GM19239 (cell line): ENCODE results near the gene MSL3B.

Experiments used
- DNase-seq: peaks from one replicate; pipeline ENCODE4 v3.0.0; 2011; ENCODE audit warnings: low spot score; ENCODE audit not compliant: insufficient read length
- FAIRE-seq: peaks from 2 replicates; lab custom pipeline; 2011; peaks lifted over from hg19 to GRCh38; lab: Jason Lieb, UNC

MSL3B gene

DNA sequence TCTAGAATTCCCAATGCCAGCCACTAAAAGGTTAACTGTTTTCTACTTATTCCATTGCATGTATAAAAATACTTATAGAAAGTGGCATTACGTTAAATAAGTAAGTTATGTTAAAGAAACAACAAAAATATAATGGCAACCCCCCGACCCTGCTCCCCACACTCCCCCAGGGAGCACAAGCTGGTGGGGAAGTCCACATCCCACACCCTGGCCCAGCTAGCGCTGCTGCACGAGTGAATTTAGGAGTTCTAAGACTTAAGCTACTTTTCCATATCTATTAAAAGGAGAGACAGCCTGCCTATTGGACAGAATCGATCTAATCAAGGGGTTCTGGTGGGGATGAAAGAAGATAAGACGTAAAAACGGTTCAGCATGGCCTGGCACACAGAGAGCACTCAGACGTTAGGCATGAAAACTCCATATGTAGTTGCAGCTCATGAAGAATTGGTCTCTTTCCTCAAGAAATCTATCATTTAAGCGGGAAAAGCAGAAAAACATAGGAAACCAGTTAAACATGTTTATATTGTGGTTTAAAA, 30.4 kb downstream of the MSL3B start:
- FAIRE-seq (no peak), DNase-seq (no peak)

DNA sequence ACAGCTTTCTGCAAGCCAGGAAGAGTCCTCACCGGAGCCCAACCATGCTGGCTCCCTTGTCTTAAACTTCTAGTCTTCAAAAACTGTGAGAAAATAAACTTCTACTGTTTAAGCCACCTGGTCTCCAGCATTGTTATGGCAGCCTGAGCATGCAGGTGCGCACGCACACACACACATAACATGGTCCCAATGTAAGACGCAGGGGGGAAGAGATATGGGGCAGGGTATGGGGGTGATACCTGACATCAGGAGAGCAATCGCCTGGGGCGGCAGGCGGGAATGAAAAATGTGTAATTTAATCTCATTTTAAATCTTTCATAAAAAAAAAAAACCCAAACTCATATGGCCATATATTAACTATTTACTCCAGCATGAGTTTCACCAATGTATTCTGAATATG, 31.8 kb downstream of the MSL3B start:
- FAIRE-seq (no peak), DNase-seq (no peak)

DNA sequence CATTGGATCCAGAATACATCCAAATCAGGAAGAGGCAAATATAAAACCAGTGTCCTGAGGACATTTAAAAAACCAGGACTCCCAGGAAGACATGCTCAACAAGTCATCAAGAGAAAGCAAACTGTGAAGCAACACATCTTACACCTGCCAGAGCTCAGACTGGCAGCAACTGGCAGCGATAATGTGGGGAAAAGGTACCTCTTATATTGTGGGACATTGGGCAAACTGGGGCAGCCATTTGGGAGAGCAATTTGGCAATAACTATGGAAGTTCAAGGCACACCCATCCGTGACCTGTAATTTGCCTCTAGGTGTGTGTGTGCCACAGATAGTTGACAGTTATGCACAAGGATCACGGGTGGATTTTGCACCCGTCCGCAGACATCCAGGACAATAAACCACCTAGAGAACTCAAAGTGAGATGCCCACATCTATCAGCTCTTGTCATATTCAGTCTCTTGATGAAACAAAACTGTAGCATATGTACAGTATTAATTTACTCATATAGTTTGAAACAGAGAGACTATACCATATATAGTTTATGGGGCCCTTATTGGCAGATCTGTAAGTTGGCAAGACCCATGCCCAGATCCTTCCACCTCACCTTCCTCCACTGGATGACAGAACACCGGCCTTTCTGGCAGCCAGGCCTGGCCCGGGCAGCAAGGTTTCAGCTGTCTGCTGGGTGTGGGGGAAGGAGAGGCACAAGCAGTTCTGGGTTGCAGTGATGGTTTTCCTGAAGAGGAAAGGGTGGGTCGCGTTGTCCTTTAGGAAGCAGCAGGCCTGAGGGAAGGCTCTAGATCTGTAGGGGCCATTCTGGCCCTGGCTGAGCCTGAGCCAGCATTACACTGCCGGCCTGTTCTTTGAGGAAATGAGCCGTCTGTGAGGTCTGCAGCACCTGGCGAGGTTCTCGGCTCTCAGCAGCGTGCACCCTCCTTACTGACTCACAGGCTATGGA, 32.7 kb downstream of the MSL3B start:
- FAIRE-seq, result no peak
- no peak for DNase-seq

DNA sequence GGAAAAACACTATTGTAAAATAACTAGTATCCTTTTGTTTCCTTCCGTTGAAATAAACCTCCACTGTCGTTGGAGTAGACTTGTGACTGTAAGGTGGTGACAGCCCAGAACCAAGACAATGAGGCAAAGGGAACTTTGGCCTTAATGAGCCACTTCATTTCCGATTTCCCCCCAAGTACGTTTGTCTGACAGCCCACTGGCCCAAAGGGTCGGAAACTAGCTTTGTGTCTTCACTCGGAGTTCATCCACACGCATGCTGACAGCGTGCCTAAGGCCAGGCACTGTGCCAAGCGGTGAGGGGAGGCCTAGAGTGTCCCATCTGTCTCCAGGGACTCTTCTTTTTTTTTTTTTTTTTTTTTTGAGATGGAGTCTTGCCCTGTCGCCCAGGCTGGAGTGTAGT, 34.8 kb downstream of the MSL3B start:
- no peak for FAIRE-seq
- no peak for DNase-seq

DNA sequence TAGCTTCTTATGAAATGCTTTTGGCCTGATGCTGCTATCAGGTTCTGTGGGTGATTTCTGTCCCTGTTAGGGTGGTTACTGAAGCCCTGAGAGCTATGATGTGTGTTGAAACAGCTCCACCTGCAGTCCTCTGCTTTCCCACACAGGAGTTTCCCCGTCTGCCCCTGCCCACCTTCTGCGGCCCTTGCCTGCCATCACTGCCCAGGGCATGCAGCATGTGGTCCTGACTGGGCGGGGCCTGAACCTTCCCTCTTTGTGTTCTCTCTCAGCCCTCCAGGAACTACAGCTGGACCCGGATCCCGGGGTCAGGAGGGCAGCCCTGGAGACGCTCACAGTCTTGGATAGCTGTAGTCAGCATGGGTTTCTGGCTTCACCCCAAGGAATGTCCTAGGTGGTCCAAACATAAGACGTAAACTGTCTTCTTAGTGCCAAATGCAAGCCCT, 35.3 kb downstream of the MSL3B start:
- DNase-seq, result no peak
- FAIRE-seq, result no peak

DNA sequence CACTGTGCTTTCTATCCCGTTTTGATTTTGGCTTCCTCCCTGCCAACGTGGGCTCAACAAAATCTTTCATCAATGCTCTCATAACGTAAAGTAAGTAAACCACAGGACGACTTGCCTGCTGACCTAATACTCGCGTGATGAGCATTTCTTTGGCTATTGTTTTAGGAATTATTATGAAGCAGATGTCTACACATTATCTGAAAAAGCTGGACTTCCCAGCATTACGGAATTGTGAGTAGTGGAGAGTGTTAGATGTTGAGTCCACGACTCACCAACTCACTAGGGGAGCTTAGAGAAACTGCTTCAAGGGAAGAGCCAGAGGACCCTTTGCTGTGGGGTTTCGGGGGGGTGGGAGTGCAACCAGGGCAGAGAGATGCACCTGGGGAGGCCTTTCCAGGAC, 35.8 kb downstream of the MSL3B start:
- DNase-seq (no peak), FAIRE-seq (no peak)

DNA sequence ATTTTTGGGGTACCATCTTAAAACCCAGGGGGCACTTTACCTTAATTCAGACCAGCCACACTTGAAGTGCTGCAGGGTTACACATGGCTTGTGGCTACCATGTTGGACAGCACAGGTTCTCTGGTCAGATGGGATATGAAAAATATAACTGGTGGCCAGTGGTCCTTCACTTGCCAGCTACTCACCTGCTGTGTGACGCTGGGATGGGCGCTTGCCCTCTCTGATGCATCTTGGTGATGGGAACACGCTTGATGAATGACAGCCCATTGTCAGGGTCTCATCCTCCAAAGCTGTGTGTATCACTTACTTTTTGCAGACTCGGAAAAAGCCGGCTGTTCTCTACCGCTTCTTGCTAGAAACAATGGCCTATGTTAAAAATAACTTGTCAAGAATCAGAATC, 36.3 kb downstream of the MSL3B start:
- FAIRE-seq, result no peak
- no peak for DNase-seq

DNA sequence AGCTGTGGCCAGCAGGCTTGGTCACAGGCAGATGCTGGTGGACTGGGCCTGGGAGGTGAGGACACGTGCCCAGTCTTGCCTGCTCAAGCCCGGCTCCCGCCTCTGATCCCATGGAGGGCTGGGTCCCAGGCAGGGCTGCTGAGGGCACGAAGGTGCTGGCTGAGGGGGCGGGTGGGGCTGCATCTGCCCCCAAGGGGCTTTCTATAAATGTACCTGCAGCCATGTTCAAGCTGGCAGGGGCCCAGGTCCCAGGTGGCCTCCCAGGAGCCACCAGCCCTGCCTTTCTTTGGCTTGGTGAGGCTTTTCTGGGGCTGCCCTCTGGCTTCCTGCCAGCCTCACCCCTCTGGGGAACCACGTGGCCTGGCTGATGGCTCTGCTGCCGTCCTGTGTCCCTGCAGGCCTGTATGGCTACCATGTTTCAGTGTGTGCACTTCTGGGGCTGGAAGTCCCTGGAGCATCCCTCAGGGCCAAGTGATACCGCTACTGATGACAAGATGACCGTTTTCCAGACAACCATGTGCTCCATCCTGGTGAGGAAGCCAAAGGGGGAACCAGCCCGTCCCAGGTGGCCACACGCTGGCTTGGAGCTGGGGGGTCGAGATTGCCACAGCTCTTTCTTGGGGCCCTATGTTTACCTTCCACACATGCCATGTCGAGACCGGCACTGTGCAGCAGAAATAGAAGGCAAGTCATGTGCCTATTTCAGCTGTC, 37.0 kb downstream of the MSL3B start:
- DNase-seq, result no peak
- no peak for FAIRE-seq

DNA sequence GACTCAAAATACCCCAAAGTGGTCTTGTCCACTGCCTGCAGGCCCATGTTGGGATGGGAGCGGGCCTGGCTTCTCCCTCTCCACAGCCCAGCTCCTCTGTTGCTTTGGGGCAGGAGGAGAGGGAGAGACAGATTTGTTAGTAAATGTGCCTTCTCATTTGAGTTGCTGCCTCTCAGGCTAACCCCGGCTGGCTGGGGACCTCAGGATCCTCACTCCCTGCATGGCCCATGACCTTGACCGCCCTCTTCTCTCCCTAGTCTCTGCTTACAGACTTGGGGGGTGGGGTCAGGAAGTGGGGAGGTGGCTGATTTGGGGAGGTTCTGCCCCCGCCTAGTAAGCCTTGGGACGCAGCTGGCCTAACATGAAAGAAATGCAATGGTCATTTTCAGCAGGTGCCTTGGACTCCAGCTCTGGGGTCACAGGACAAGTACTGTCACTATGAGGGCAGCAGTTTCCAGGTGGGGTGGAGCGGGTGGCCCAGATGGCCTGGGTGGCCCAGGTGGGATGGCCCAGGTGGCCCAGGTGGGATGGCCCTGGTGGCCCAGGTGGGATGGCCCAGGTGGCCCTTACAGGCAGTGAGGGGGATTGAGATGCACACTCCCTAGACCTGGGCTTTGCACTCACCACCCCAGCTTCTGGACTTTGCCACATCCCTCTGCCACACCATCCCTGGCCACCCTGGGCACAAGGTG, 37.9 kb downstream of the MSL3B start:
- FAIRE-seq (no peak), DNase-seq (no peak)

DNA sequence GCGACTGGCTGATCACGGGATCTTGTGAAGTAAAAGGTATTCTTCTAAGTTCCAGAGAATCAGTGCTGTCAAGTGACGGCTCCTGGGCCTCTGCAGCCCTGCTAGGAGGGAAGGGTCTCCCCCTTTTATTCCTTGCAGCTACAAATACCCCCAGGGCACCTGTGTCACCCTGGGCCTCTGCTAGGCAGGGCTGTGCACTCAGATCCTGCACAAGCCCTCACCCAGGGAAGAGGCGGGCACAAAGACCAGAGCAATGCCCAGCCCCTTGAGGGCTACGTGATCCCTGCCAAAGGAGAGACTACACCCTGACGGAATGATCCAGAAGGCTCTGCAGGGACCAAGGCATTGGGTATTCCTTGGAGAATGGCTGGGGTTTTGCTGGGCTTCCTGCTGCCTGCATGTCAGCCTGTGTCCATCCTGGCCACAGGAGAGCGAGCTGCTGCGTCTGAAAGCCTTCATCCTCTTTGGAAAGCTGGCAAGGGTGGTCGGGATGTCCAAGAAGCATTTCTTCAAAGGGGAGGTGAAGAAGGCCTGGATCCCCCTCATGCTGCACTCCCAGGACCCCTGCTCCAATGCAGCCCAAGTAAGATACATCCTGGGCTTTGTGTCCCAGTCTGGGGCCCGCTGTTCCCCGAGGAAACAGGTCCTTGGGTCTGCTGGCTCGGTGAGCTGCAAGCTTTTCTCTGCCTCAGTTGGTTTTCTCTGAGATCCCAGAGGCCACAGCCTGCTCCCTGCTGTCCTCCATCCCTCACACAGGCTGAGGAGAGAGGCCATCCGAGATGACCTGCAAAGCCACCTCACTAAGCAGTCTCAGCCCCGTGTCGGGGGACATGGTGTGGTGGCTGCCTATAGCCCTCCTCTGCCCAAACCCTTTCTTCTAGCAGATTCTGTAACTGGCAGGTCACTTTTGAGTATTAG, 38.7 kb downstream of the MSL3B start:
- DNase-seq, result no peak

DNA sequence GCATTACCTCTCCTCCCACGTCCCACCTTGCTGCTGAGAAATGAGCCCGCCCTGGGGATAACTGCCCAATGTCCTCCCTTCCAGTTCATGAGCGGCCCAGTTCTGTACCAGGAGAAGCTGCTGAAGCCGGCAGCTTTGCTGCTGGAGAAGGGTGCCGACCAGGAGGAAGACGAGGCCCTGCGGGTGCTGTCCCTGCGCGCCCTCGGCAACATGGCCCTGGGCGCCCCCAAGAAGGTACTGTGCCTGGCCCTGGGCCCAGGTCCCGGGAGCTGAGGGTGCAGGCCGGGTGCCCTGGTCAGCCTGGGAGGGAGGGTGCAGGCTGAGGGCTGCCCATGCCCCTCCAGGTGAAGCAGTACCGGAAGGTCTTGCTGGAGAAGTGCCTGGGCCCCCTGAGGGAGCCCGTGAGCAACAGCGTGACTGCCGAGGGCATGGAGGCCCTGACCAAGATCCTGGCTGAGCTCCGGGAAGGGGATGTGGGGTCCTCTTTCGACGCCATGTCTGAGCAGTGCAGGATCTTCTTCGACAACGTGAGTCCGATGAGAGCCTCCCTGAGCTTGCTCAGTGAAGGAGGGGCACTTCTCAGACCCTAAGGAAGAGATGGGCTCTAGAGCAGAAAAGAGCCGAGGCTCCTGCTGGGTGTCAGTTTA, 39.5 kb downstream of the MSL3B start:
- no peak for FAIRE-seq
- no peak for DNase-seq

More for the DNA sequence above, 38.7 kb downstream of the MSL3B start:
- no peak for FAIRE-seq

DNA sequence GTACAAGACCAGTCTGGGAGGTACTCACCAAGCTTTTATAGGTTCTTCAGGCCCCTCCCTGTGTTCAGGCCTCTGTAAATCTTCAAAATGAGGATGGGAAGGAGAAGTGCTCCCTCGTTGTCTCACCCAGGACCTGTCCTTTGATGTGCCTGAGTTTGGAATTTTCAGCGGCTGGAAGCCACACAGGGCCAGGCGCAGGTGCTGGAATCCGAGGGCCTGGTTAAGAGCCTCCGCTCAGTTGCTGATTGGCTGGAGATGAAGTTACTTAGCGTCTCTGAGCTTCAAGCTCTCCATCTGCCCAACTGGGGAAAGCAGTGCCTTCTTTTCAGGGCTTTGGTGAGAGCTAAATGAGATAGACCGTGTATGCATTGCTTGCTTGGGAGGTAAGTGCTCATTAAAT, 43.8 kb downstream of the MSL3B start:
- FAIRE-seq, result no peak
- no peak for DNase-seq

DNA sequence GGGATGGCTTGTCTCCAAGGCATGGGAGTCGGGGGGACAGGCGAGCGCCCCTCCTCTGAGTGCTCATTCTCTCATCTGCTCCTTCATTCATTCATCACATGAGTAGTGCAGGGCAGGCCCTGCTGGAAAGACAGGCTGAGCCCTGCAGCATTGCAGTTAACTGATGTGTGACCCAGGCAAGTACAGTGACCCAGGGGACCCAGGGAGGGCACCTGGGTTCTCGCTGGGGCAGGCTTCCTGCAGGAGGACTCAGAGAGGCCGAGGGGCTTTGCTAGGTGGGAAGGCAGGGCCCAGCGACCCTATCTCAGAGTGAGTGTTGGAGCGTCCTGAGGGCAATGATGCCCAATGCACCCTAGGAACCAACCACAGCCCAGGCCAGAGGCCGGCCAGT, 44.5 kb downstream of the MSL3B start:
- DNase-seq, result no peak
- no peak for FAIRE-seq

DNA sequence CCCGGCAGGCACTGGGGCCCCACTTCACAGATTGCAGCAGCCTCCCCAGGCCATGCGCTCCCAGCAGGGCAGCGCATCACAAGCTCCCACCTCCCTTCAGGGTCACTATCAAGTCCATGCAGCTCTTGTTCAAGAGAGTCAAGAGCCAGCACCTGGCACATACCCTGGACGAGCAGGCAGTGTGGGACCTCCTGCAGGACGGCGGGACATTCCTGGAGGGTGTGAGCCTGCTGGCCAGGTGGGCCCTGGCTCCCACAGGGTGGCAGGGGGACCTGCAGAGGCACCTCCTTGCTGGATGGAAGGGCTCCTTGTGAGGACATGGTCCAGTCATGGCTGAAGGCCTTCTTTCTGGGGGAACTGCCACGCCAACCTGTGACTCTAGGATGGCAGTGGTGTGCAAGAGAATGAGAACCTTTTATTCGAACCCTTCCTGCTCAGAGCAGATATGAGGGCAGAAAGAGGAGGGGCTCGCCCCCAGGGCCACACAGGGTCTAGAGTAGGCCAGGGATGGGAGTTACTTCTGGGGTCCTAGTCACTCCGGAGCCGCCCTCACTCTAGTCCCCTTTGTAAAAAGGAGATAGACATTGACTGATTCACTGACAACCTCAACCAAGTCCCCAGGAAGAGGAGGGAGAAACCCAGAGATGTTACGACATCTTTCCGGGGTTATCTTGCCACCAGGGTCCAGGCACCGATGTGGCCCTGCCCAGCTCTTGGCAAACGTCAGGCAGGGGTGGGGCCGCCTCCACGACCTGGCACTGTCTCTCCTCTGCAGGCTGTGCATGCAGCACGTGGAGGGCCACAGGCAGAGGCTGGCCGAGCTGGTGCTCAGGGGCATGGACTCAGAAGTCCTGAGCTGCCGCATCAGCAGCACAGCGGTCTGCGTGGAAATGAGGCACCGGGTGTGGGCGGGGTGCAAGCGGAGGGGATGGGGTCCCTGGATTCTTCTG, 45.1 kb downstream of the MSL3B start:
- DNase-seq (no peak), FAIRE-seq (no peak)

DNA sequence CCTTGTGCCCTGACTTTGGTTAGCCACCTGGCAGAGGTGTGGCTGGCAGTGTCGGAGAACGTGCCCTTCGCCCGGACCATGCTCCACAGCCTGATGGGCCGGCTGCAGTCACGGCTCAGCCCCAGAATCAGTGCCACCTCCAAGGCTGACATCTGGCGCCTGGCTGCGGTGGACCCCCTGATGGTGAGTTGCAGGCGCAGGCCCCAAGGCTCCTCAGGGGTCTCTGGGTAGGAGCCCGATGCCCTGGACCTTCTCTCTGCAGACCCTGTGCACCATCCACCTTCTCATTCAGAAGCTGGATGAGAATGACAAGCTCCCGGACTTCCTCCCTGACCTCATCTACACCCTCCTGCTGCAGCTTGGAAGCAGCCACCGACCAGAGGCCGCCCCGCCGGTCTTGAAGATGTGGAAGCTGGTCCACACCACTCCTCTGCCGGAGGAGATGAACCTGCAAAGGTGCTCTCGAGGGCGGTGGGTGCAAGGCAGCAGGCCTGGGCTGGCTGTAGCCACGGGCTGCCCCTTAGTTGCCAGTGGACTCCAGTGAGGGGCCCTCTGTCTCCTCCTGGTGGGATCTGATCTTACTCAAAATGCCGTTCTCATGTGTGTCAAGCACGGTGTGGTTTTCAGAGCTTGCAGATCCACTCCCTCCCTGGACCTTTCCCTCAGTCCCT, 46.0 kb downstream of the MSL3B start:
- FAIRE-seq, result no peak
- DNase-seq, result no peak

DNA sequence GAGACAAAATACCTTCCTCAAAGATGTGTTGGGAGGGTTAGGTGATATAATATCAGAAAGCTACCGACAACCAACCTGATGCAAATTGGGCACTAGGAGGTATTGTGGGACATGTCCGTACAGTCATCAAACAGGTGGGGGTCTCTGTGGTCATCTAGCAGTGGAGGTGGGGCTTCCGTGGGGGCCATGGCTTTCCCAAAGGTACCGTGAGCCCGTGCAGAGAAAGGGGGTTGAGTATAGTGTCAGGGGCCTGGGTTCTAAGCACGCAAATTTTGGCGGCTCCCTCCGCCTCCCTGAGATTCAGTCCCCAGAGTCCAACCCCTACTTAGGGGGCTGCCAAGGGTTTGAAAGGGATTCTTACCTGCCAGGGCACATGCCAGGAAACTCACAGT, 46.5 kb downstream of the MSL3B start:
- FAIRE-seq, result no peak
- DNase-seq, result no peak

DNA sequence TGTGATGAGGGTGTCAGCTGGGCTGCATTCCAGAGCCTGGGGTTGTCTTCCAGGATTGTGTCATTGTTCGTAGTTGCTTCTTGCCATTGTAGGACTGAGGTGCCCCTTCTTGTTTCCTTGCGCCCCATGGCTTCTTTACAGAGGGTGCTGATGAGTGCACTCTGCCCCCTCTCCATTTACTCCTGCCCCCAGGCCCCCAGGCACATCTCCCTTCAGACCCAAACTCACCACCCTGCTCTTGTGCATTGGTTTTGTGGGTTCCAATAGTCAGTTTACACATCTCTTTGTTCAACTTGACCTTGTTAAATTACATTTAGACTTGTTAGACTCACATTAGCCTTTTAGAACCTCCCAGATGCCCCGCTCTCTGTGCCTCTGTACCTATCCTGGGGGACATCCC, 47.0 kb downstream of the MSL3B start:
- FAIRE-seq (no peak), DNase-seq (no peak)

DNA sequence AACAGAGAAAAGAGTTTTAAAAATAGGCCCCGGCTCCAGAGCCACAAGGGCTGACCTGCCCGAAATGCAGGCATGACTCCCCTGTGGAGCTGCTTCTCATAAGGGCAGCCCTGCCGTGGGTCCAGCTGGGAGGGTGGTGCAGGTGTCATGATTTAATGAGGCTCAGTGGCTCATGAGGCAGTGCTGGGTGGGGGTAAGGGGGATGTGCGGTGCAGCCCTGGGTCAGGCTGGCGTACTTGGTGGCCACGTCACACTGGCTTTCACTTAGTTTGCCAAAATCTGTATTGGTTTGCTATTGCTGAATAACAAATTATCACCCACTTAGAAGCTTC, 47.4 kb downstream of the MSL3B start:
- FAIRE-seq (no peak), DNase-seq (no peak)
